Measurements from ENCODE around the gene EAF1.
"Not testable (repeated sequence)": the region's sequence is repeated elsewhere in the genome, so short reads cannot be mapped to it uniquely, and the experiment has no call there.

EAF1 gene

DNA sequence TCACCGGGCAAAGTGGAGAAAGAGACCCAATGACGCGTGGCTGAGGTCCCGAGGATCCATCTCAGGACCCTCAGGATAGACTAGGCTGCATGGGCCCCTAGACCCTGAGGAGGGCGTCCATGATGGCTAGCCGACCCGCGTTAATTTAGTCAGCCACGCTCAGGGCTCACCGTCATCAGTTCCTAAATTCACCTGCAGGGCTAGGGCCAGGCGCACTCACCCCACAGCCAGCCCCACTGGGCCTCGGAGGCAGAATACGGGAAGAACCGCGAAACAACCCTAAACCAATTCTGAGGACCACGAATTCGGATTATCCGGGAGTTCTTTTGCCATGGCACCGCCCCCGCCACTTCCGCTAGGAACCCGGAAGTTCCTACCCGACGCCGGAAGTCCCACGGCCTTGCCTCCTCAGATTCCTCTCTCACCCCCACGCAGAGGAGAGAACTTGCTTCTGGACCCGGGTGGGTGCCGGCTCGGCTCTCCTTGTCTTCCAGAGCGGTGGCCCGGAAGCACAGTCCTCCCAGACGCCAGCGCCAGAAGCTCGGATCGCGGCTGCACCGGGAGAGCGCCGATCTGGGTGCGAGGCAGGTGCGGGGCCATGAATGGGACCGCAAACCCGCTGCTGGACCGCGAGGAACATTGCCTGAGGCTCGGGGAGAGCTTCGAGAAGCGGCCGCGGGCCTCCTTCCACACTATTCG is at the start of gene EAF1, which contains the start of gene METTL6:
EAF1 (plus strand) TSS at position 417 of the 699 bp plus-strand sequence; CDS start at position 599, 182 bp downstream.
METTL6 (minus strand) TSS at position 363 of the 699 bp plus-strand sequence. CDS start 1,033 bp downstream, outside the sequence.
- H3K9me3 ChIP-seq (ENCODE audit: control insufficient read depth, low read length) = no peaks in the 10 kb centered on the region
- peaks cover 36% of the 10 kb centered on the region for H3K36me3 ChIP-seq (ENCODE audit: control insufficient read depth, insufficient read depth, low read length, severe bottlenecking)

DNA sequence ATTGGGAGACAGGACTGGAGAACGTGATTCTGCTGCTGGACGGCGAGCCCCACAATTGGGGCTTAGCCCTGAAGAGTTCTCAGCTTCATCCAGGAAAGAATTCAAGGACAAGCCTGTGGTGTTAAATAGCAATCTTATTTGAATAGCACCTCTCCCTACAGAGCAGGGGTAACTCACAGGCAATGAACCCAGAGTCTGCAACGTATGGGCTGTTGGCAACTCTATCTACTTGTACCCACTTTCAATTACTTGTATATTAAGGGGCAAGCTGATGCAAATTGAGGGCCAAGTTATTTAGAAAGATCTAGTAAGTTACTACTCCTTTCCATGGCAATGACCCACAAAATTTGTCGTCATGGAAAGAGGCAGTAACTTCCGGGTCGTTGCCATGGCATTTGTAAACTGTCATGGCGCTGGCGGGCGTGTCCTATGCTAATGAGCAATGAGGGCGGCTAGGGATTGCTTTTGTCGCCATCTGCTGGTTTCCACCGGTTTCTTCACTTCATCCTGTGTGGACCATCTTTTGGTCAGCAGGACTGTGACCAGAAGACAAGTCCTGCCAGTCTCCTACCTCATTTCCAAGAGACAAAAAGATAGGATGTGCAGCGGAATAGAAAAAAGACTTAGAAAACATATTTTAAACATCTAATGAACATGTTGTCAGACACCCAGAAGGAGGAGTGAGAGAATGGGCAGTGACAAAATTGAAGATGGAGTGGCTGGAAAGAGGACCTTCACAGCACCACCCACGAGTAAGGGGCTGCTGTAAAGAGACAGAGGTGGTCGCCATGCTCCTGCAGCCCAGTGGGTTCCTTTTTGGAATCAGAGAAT is 49.2 kb upstream of the EAF1 start:
- no peaks in the 10 kb centered on the region for H3K27me3 ChIP-seq (replicated peaks; ENCODE audit: control insufficient read depth, insufficient read depth, low read length)
- no peaks in the 10 kb centered on the region for H3K9me3 ChIP-seq (ENCODE audit: control insufficient read depth, low read length)
- peak overlapping the region; percentile 49 for H3K4me3 ChIP-seq (ENCODE audit: low read length)
- H3K4me1 ChIP-seq (ENCODE audit: control insufficient read depth, insufficient read depth, low read length) = peaks cover 14% of the 10 kb centered on the region
- no peak overlapping the region for H3K9ac ChIP-seq (ENCODE audit: low read length)
- DNase-seq (ENCODE audit: low read depth) = peak; percentile 97
- H3K36me3 ChIP-seq (ENCODE audit: control insufficient read depth, insufficient read depth, low read length, severe bottlenecking) = no peaks in the 10 kb centered on the region

More for the DNA sequence above, at the start of gene EAF1, which contains the start of gene METTL6:
- peaks cover 25% of the 10 kb centered on the region for H3K4me1 ChIP-seq (ENCODE audit: control insufficient read depth, insufficient read depth, low read length)
- peak; percentile 91 for DNase-seq (ENCODE audit: low read depth)
- H3K4me3 ChIP-seq (ENCODE audit: low read length) = peak within 1 kb of the TSS; percentile 100
- no peaks in the 10 kb centered on the region for H3K27me3 ChIP-seq (replicated peaks; ENCODE audit: control insufficient read depth, insufficient read depth, low read length)
- H3K9ac ChIP-seq (ENCODE audit: low read length) = peak within 1 kb of the TSS; percentile 96

GRCh38 chr3:15380980-15381890 is 46.2 kb upstream of the EAF1 start:
- no peak overlapping the region for H3K9ac ChIP-seq (ENCODE audit: low read length)
- no peak for DNase-seq (ENCODE audit: low read depth)
- H3K4me3 ChIP-seq (ENCODE audit: low read length) = no peak overlapping the region
- no peaks in the 10 kb centered on the region for H3K36me3 ChIP-seq (ENCODE audit: control insufficient read depth, insufficient read depth, low read length, severe bottlenecking)
- no peaks in the 10 kb centered on the region for H3K27me3 ChIP-seq (replicated peaks; ENCODE audit: control insufficient read depth, insufficient read depth, low read length)
- peaks cover 28% of the 10 kb centered on the region for H3K4me1 ChIP-seq (ENCODE audit: control insufficient read depth, insufficient read depth, low read length)
- H3K9me3 ChIP-seq (ENCODE audit: control insufficient read depth, low read length) = peaks cover 2% of the 10 kb centered on the region

- Histone ChIP-seq H3K4me3 (ENCODE audit: low read length) (no peak overlapping the region), H3K9me3 (ENCODE audit: control insufficient read depth, low read length) (peaks cover 3% of the 10 kb centered on the region), H3K36me3 (ENCODE audit: control insufficient read depth, insufficient read depth, low read length, severe bottlenecking) (no peaks in the 10 kb centered on the region), H3K9ac (ENCODE audit: low read length) (no peak overlapping the region), H3K4me1 (ENCODE audit: control insufficient read depth, insufficient read depth, low read length) (peaks cover 39% of the 10 kb centered on the region), H3K27me3 (replicated peaks; ENCODE audit: control insufficient read depth, insufficient read depth, low read length) (no peaks in the 10 kb centered on the region)
- DNase-seq (ENCODE audit: low read depth) = no peak
Observed at GRCh38 chr3:15382405-15382923, 44.9 kb upstream of the EAF1 start.

- Histone ChIP-seq H3K36me3 (ENCODE audit: control insufficient read depth, insufficient read depth, low read length, severe bottlenecking) (no peaks in the 10 kb centered on the region), H3K9me3 (ENCODE audit: control insufficient read depth, low read length) (peaks cover 3% of the 10 kb centered on the region), H3K9ac (ENCODE audit: low read length) (no peak overlapping the region), H3K4me1 (ENCODE audit: control insufficient read depth, insufficient read depth, low read length) (peaks cover 40% of the 10 kb centered on the region), H3K27me3 (replicated peaks; ENCODE audit: control insufficient read depth, insufficient read depth, low read length) (no peaks in the 10 kb centered on the region), H3K4me3 (ENCODE audit: low read length) (no peak overlapping the region)
- DNase-seq (ENCODE audit: low read depth) = no peak
Observed at GRCh38 chr3:15384510-15385237, 42.7 kb upstream of the EAF1 start.

DNA sequence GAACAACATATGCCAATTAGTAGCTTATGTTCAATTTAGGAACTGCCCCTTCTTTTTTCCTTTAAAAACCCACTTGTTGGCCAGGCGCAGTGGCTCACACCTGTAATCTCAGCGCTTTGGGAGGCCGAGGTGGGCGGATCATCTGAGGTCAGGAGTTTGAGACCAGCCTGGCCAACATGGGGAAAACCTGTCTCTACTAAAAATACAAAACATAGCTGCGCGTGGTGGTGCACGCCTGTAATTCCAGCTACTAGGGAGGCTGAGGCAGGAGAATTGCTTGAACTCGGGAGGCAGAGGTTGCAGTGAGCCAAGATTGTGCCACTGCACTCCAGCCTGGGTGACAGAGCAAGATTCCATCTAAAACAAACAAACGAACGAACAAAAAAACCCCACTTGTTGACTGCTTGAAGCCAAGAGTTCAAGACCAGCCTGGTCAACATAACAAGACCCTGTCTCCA is 42.1 kb upstream of the EAF1 start:
- not testable (repeated sequence) for H3K9me3 ChIP-seq (ENCODE audit: control insufficient read depth, low read length); H3K4me3 ChIP-seq (ENCODE audit: low read length); H3K27me3 ChIP-seq (replicated peaks; ENCODE audit: control insufficient read depth, insufficient read depth, low read length); DNase-seq (ENCODE audit: low read depth); H3K36me3 ChIP-seq (ENCODE audit: control insufficient read depth, insufficient read depth, low read length, severe bottlenecking); H3K9ac ChIP-seq (ENCODE audit: low read length)
- peaks cover 42% of the 10 kb centered on the region for H3K4me1 ChIP-seq (ENCODE audit: control insufficient read depth, insufficient read depth, low read length)

DNA sequence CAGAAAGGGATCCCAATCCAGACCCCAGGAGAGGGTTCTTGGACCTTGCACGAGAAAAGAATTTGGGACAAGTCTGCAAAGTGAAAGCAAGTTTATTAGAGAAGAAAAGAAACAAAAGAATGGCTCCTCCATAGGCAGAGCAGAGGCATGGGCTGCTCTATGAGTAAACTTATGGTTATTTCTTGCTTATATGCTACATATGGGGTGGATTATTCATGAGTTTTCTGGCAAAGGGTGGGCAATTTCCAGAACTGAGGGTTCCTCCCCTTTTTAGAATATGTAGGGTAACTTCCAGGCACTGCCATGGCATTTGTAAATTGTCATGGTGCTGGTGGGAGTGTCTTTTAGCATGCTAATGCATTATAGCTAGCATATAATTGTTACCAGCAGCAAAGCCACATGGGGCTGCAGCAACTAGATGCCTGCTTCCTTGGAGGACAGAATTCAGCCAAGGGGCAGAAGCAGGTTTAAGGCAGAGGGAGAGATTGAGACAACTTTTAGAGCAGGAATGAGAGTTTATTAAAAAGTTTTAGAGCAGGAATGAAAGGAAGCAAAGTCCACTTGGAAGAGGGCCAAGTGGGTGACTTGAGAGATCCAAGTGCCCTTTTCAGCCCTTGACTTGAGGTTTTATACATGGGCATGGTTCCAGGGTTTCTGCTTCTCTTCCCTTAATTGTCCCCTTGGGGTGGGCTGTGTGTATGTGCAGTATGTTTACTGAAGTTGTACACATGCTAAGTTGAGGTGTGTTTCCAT is 41.3 kb upstream of the EAF1 start:
- Histone ChIP-seq H3K4me1 (ENCODE audit: control insufficient read depth, insufficient read depth, low read length) (peaks cover 47% of the 10 kb centered on the region), H3K36me3 (ENCODE audit: control insufficient read depth, insufficient read depth, low read length, severe bottlenecking) (no peaks in the 10 kb centered on the region), H3K9ac (ENCODE audit: low read length) (no peak overlapping the region), H3K9me3 (ENCODE audit: control insufficient read depth, low read length) (peaks cover 3% of the 10 kb centered on the region), H3K27me3 (replicated peaks; ENCODE audit: control insufficient read depth, insufficient read depth, low read length) (no peaks in the 10 kb centered on the region), H3K4me3 (ENCODE audit: low read length) (peak overlapping the region; percentile 8)
- DNase-seq (ENCODE audit: low read depth) = no peak

DNA sequence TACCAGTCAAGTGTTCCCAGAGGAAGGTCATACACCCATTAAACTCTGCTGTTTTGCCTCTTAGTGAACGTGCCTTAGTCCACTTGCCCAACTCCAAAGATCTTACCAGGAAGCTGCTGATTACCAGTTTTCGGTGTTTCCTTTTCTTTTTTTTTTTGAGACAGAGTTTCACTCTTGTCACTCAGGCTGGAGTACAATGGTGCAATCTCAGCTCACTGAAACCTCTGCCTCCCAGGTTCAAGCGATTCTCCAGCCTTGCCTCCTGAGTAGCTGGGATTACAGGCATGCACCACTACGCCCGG is 40.8 kb upstream of the EAF1 start:
- H3K27me3 ChIP-seq (replicated peaks; ENCODE audit: control insufficient read depth, insufficient read depth, low read length); H3K9me3 ChIP-seq (ENCODE audit: control insufficient read depth, low read length); H3K36me3 ChIP-seq (ENCODE audit: control insufficient read depth, insufficient read depth, low read length, severe bottlenecking); DNase-seq (ENCODE audit: low read depth); H3K9ac ChIP-seq (ENCODE audit: low read length): not testable (repeated sequence)
- H3K4me1 ChIP-seq (ENCODE audit: control insufficient read depth, insufficient read depth, low read length) = peaks cover 41% of the 10 kb centered on the region
- peak overlapping the region; percentile 8 for H3K4me3 ChIP-seq (ENCODE audit: low read length)

- Histone ChIP-seq H3K4me1 (ENCODE audit: control insufficient read depth, insufficient read depth, low read length) (peaks cover 41% of the 10 kb centered on the region), H3K27me3 (replicated peaks; ENCODE audit: control insufficient read depth, insufficient read depth, low read length) (no peaks in the 10 kb centered on the region), H3K9ac (ENCODE audit: low read length) (peak overlapping the region; percentile 34), H3K4me3 (ENCODE audit: low read length) (peak overlapping the region; percentile 35), H3K9me3 (ENCODE audit: control insufficient read depth, low read length) (peaks cover 3% of the 10 kb centered on the region), H3K36me3 (ENCODE audit: control insufficient read depth, insufficient read depth, low read length, severe bottlenecking) (no peaks in the 10 kb centered on the region)
- DNase-seq (ENCODE audit: low read depth) = no peak
Observed at GRCh38 chr3:15387171-15387581, 40.2 kb upstream of the EAF1 start.

- H3K36me3 ChIP-seq (ENCODE audit: control insufficient read depth, insufficient read depth, low read length, severe bottlenecking) = no peaks in the 10 kb centered on the region
- H3K27me3 ChIP-seq (replicated peaks; ENCODE audit: control insufficient read depth, insufficient read depth, low read length) = no peaks in the 10 kb centered on the region
- H3K4me3 ChIP-seq (ENCODE audit: low read length) = peak overlapping the region; percentile 35
- DNase-seq (ENCODE audit: low read depth) = no peak
- H3K9me3 ChIP-seq (ENCODE audit: control insufficient read depth, low read length) = peaks cover 3% of the 10 kb centered on the region
- peaks cover 38% of the 10 kb centered on the region for H3K4me1 ChIP-seq (ENCODE audit: control insufficient read depth, insufficient read depth, low read length)
- peak overlapping the region; percentile 34 for H3K9ac ChIP-seq (ENCODE audit: low read length)
Observed at GRCh38 chr3:15387735-15388134, 39.7 kb upstream of the EAF1 start.

Measured in adipocyte (in vitro differentiated cells).